Measurements from ENCODE around the gene THUMPD2.

THUMPD2 gene

DNA sequence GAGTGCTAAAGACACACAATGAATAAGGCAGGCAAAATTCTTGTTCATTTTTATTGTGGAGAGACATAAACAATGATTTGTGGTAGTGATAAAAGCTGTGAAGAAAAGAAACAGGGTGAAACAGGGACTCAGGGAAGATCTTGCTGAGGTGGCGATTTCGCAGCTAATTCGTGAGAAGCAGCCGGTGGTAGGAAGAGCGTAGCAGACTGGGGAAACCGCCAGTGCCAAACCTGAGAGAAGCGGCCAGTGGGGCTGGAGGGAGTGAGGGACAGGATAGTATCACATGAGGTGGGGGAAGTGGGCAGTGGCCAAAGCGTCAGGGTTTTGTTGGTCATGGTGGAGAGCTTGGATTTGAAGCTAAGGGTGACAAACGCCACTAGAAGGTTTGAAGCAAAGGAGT lies 71.1 kb downstream of the THUMPD2 start:
- TF ChIP-seq BHLHE40 (IDR thresholded peaks at IDR 0.05; ENCODE audit: borderline replicate concordance), result no peak
- no peak for TF ChIP-seq L3MBTL2 (conservative IDR thresholded peaks at IDR 0.05)
- TF ChIP-seq, protein P1, sequence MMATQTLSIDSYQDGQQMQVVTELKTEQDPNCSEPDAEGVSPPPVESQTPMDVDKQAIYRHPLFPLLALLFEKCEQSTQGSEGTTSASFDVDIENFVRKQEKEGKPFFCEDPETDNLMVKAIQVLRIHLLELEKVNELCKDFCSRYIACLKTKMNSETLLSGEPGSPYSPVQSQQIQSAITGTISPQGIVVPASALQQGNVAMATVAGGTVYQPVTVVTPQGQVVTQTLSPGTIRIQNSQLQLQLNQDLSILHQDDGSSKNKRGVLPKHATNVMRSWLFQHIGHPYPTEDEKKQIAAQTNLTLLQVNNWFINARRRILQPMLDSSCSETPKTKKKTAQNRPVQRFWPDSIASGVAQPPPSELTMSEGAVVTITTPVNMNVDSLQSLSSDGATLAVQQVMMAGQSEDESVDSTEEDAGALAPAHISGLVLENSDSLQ (IDR thresholded peaks at IDR 0.05), result no peak
- TF ChIP-seq HDGF (IDR thresholded peaks at IDR 0.05; ENCODE audit: borderline replicate concordance), result no peak
- no peak for TF ChIP-seq SP1 (IDR thresholded peaks at IDR 0.05)
- TF ChIP-seq FOXM1 (IDR thresholded peaks at IDR 0.05; ENCODE audit: borderline replicate concordance), result no peak
- no peak for TF ChIP-seq FOXK2 (IDR thresholded peaks at IDR 0.05)
- TF ChIP-seq ZNF384 (IDR thresholded peaks at IDR 0.05), result no peak
- no peak for TF ChIP-seq NFRKB (IDR thresholded peaks at IDR 0.05)
- no peak for TF ChIP-seq SUZ12 (IDR thresholded peaks at IDR 0.05)
- TF ChIP-seq LEF1 (IDR thresholded peaks at IDR 0.05; ENCODE audit: borderline replicate concordance), result no peak
- TF ChIP-seq FOXA1 (IDR thresholded peaks at IDR 0.05), result no peak
- no peak for TF ChIP-seq ARNT (IDR thresholded peaks at IDR 0.05)
- TF ChIP-seq CTBP1 (IDR thresholded peaks at IDR 0.05; ENCODE audit: borderline replicate concordance), result no peak
- no peak for TF ChIP-seq ELF4 (IDR thresholded peaks at IDR 0.05)
- CTCF ChIA-PET, result no interaction called here
- no peak for DNase-seq (ENCODE audit: extremely low spot score)
- POLR2A ChIA-PET, result no interaction called here

DNA sequence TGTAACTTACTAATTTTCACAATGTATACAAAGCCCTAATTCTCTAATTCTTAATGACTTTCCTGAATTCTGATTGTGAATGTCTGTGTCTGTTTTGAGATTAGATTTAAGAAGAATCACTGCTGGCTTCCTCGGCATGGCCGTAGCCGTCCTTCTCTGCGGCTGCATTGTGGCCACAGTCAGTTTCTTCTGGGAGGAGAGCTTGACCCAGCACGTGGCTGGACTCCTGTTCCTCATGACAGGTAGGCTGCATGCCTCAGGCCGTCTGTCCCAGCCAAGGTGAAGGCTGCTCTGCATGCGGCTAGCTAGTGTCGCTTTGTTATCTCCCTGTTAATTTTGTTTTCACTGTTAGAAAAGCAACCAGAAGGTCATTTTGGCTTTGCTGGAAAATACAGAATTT lies 72.1 kb downstream of the THUMPD2 start:
- DNase-seq (ENCODE audit: extremely low spot score), result no peak
- POLR2A ChIA-PET, result no interaction called here
- CTCF ChIA-PET, result no interaction called here
- TF ChIP-seq FOXA1 (IDR thresholded peaks at IDR 0.05) (no peak), ELF4 (IDR thresholded peaks at IDR 0.05) (no peak), ARNT (IDR thresholded peaks at IDR 0.05) (no peak)
- TF ChIP-seq, protein P1 (IDR thresholded peaks at IDR 0.05), result no peak

DNA sequence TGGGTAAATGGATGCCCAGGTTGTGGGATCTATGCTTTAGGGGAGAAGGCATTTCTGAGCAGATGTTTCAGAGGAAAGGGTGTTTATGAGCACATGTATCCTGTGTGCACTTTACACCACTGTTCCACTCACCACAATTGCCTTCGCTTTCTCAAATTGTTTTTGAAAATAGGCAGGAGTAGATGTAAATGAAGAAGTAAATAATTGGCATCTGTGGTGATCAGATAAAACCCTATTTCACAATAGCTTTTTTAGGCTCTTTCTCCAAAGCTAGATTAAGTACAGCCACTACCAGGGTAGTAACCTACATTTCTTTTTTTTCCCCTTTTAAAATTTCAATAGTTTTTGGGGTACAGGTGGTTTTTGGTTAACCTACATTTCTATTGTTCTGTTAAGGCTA lies 72.7 kb downstream of the THUMPD2 start:
- ChIA-PET POLR2A (no interaction called here), CTCF (interaction anchor here (0.6 kb wide), 1 partner anchor 812 kb away, joined by 3 read pairs; no protein-coding TSS in a partner anchor)
- no peak for TF ChIP-seq FOXK2 (IDR thresholded peaks at IDR 0.05)
- TF ChIP-seq ARNT (IDR thresholded peaks at IDR 0.05), result no peak
- TF ChIP-seq TARDBP (IDR thresholded peaks at IDR 0.05), result no peak
- TF ChIP-seq CTBP1 (IDR thresholded peaks at IDR 0.05; ENCODE audit: borderline replicate concordance), result no peak
- TF ChIP-seq ELF4 (IDR thresholded peaks at IDR 0.05), result no peak
- TF ChIP-seq L3MBTL2 (conservative IDR thresholded peaks at IDR 0.05), result no peak
- TF ChIP-seq LEF1 (IDR thresholded peaks at IDR 0.05; ENCODE audit: borderline replicate concordance), result no peak
- no peak for TF ChIP-seq BHLHE40 (IDR thresholded peaks at IDR 0.05; ENCODE audit: borderline replicate concordance)
- TF ChIP-seq SP1 (IDR thresholded peaks at IDR 0.05), result no peak
- TF ChIP-seq SUZ12 (IDR thresholded peaks at IDR 0.05), result no peak
- no peak for TF ChIP-seq FOXA1 (IDR thresholded peaks at IDR 0.05)
- no peak for TF ChIP-seq ZNF384 (IDR thresholded peaks at IDR 0.05)
- TF ChIP-seq, protein P1 (IDR thresholded peaks at IDR 0.05), result no peak
- no peak for TF ChIP-seq NFRKB (IDR thresholded peaks at IDR 0.05)
- no peak for DNase-seq (ENCODE audit: extremely low spot score)

DNA sequence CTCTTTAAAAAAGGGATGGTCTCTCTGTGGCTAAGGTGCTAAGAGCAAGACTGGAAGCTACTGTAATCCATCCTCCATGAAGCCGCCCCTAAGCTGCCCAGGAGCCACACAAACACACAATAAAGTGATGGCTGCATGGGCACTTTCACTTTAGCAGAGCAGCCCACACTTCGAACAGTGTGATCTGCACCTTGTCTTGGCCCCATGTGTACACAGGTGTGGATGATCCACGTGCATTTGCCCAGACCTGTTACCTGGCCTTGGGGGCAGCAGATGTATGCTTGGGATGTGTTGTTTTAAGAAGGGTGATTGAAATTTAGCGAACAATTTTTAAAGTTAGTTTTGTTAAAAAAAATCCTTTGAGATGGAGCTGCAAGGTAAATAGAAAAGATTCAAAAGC lies 73.4 kb downstream of the THUMPD2 start:
- ChIA-PET POLR2A (no interaction called here), CTCF (no interaction called here)
- no peak for DNase-seq (ENCODE audit: extremely low spot score)
- no peak for TF ChIP-seq HDGF (IDR thresholded peaks at IDR 0.05; ENCODE audit: borderline replicate concordance)
- TF ChIP-seq, protein P1 (IDR thresholded peaks at IDR 0.05), result no peak
- no peak for TF ChIP-seq SUZ12 (IDR thresholded peaks at IDR 0.05)
- no peak for TF ChIP-seq NFRKB (IDR thresholded peaks at IDR 0.05)
- TF ChIP-seq ZNF384 (IDR thresholded peaks at IDR 0.05), result no peak
- no peak for TF ChIP-seq FOXA1 (IDR thresholded peaks at IDR 0.05)
- no peak for TF ChIP-seq FOXM1 (IDR thresholded peaks at IDR 0.05; ENCODE audit: borderline replicate concordance)
- no peak for TF ChIP-seq L3MBTL2 (conservative IDR thresholded peaks at IDR 0.05)
- no peak for TF ChIP-seq FOXK2 (IDR thresholded peaks at IDR 0.05)
- no peak for TF ChIP-seq ARNT (IDR thresholded peaks at IDR 0.05)
- TF ChIP-seq LEF1 (IDR thresholded peaks at IDR 0.05; ENCODE audit: borderline replicate concordance), result no peak
- TF ChIP-seq ELF4 (IDR thresholded peaks at IDR 0.05), result no peak
- TF ChIP-seq TARDBP (IDR thresholded peaks at IDR 0.05), result no peak
- no peak for TF ChIP-seq CTBP1 (IDR thresholded peaks at IDR 0.05; ENCODE audit: borderline replicate concordance)
- TF ChIP-seq BHLHE40 (IDR thresholded peaks at IDR 0.05; ENCODE audit: borderline replicate concordance), result no peak
- no peak for TF ChIP-seq SP1 (IDR thresholded peaks at IDR 0.05)

DNA sequence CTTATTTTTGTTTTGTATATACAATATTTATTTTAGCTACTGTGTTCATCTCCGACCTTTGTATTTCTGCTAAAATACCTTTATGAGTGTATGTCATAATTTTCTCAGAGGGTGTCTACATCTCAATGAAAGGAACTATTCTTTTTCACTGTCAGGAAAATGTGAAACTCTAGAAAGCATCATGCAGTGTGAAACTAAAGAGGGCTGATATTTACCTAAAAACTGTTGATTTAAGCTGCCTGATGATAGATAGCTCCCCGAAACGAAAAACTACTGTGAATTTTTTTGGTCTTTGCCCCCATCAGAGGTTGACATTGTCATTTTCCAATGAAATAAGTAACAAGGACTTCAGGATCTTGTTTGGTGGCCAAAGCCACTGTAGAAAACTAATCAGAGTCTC lies 74.5 kb downstream of the THUMPD2 start:
- ChIA-PET CTCF (no interaction called here), POLR2A (no interaction called here)
- DNase-seq (ENCODE audit: extremely low spot score), result no peak
- TF ChIP-seq ELF4 (IDR thresholded peaks at IDR 0.05) (no peak), HDGF (IDR thresholded peaks at IDR 0.05; ENCODE audit: borderline replicate concordance) (no peak), NFRKB (IDR thresholded peaks at IDR 0.05) (no peak), TARDBP (IDR thresholded peaks at IDR 0.05) (no peak)

DNA sequence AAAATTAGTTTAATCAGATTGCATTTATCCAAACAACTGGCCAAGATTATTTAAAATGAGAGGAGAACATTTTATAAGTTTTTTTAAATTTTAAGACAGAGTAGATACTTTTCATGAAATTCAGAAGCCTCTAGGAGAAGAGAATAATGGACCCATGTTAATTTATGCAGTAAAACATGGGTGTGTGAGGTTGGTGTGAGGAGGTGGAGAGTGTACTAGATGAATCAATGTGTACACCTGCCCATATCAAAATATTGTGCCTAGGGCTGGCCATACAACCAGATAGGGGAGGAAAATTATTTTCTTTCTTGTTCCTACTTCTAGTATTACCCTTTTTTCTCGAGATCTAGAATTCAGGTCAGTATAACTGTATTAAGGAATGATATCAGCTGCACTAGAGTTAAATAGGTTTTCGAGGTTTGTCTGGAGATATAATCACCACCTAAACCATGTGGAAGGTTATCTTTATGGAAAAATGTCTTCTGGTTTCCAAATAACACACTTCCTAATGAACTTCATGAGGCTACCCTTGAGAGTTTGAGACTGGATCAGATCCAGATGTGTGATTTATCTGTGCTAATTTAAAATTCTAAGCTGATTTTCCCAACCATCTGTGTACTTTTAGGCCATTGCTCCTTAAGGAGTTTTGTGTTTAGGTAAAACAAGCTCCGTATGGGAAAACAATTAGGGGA lies 75.7 kb downstream of the THUMPD2 start:
- POLR2A ChIA-PET, result no interaction called here
- DNase-seq (ENCODE audit: extremely low spot score), result no peak
- CTCF ChIA-PET, result no interaction called here
- TF ChIP-seq LEF1 (IDR thresholded peaks at IDR 0.05; ENCODE audit: borderline replicate concordance) (no peak), ELF4 (IDR thresholded peaks at IDR 0.05) (no peak), ARNT (IDR thresholded peaks at IDR 0.05) (no peak), ZNF384 (IDR thresholded peaks at IDR 0.05) (no peak), HDGF (IDR thresholded peaks at IDR 0.05; ENCODE audit: borderline replicate concordance) (no peak), FOXK2 (IDR thresholded peaks at IDR 0.05) (no peak), NFRKB (IDR thresholded peaks at IDR 0.05) (no peak), TARDBP (IDR thresholded peaks at IDR 0.05) (no peak), BHLHE40 (IDR thresholded peaks at IDR 0.05; ENCODE audit: borderline replicate concordance) (no peak), FOXM1 (IDR thresholded peaks at IDR 0.05; ENCODE audit: borderline replicate concordance) (no peak), SP1 (IDR thresholded peaks at IDR 0.05) (no peak), CTBP1 (IDR thresholded peaks at IDR 0.05; ENCODE audit: borderline replicate concordance) (no peak), FOXA1 (IDR thresholded peaks at IDR 0.05) (no peak), L3MBTL2 (conservative IDR thresholded peaks at IDR 0.05) (no peak), SUZ12 (IDR thresholded peaks at IDR 0.05) (no peak)
- TF ChIP-seq, protein P1 (IDR thresholded peaks at IDR 0.05), result no peak

All from HEK293T (cell line).